Peyer's patch (tissue), 4 donors: ENCODE measurements around the gene AFDN.

ENCODE experiments used
- POLR2A ChIP-seq, 2 donors: fragments of 450-650 bp; IDR thresholded peaks; one replicate each; pipeline ENCODE4 v1.5.1; 2017; ENCODE audit warnings: antibody characterized with exemption in 2 of 2, mild to moderate bottlenecking in 2 of 2, moderate library complexity in 2 of 2
- TF ChIP-seq, protein P1 (sequence below), 6 experiments: fragments of 450-650 bp in 4 of 6; fragments of 200-600 bp in 2 of 6; sonication (generic) in 1 of 6; IDR thresholded peaks; one replicate each; pipeline ENCODE4 v1.5.1; 2017 to 2019; ENCODE audit warnings: antibody characterized with exemption in 6 of 6, mild to moderate bottlenecking in 3 of 6, moderate library complexity in 1 of 6

DNA sequence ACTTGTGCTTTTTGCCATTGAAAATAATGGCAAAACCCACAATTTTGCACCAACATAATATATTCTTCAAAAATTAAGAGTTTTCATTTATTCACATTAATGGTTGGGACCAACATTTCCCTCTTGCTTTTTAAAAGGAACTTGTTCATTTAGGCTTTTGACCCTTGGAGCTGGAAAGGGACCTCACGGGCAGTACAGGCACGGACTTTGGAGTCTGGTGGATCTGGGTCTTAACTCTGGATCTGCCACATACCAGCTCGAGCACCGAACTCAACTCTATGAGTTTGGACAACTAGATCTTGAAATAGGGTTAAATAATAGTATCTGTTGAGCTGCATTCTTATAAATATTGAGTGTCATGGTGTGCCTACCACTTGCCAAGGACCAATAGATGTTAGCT is 37.2 kb downstream of the AFDN start:
- TF ChIP-seq, protein P1, sequence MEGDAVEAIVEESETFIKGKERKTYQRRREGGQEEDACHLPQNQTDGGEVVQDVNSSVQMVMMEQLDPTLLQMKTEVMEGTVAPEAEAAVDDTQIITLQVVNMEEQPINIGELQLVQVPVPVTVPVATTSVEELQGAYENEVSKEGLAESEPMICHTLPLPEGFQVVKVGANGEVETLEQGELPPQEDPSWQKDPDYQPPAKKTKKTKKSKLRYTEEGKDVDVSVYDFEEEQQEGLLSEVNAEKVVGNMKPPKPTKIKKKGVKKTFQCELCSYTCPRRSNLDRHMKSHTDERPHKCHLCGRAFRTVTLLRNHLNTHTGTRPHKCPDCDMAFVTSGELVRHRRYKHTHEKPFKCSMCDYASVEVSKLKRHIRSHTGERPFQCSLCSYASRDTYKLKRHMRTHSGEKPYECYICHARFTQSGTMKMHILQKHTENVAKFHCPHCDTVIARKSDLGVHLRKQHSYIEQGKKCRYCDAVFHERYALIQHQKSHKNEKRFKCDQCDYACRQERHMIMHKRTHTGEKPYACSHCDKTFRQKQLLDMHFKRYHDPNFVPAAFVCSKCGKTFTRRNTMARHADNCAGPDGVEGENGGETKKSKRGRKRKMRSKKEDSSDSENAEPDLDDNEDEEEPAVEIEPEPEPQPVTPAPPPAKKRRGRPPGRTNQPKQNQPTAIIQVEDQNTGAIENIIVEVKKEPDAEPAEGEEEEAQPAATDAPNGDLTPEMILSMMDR (IDR thresholded peaks at IDR 0.05) = no peak
- no peak for TF ChIP-seq POLR2A (IDR thresholded peaks at IDR 0.05)
